Upper lobe of right lung (tissue), 1 donor: Measurements from ENCODE around the gene ZNF507. TPM values are rescaled to one million over a fixed set of nuclear protein-coding genes. Genes with fewer than 3 reads are reported as not detected.

ENCODE experiments used
- ATAC-seq: fragments of 200-7000 bp; cut with Tn5 transposase; one replicate; pipeline ENCODE4 v1.9.1; 2020; ENCODE audit warnings: mild to moderate bottlenecking, moderate library complexity
- DNase-seq: peaks from one replicate; pipeline ENCODE4 v3.0.0-alpha.2; 2020
- H3K27ac ChIP-seq: fragments of 200-600 bp; one replicate; pipeline ENCODE4 v1.8.0; 2022
- H3K27me3 ChIP-seq: fragments of 200-600 bp; one replicate; pipeline ENCODE4 v1.8.0; 2022; ENCODE audit warnings: mild to moderate bottlenecking
- H3K36me3 ChIP-seq: fragments of 200-600 bp; one replicate; pipeline ENCODE4 v1.8.0; 2022
- H3K4me1 ChIP-seq: fragments of 200-600 bp; one replicate; pipeline ENCODE4 v1.8.0; 2022
- H3K4me3 ChIP-seq: fragments of 200-600 bp; one replicate; pipeline ENCODE4 v1.8.0; 2022; ENCODE audit warnings: mild to moderate bottlenecking
- H3K9me3 ChIP-seq: fragments of 200-600 bp; one replicate; pipeline ENCODE4 v1.8.0; 2022
- CTCF ChIP-seq: fragments of 200-600 bp; IDR thresholded peaks from one replicate; pipeline ENCODE4 v1.8.0; 2022; ENCODE audit warnings: antibody characterized with exemption
- intact Hi-C: fragments of 100-400 bp; cut with DNase I; formaldehyde crosslinking; loops from one replicate; pipeline ENCODE4 v1.11.0; 2022
- long read RNA-seq: library from polyadenylated mRNA; unstranded; transcript quantifications from one replicate; pipeline ENCODE4 v2.0.0, GENCODE V29; 2021
- total RNA-seq: library from RNA; stranded (reverse); fragmentation: NEBNext Ultra II Directional; extraction: Animal tissue kit (Norgen Biotek cat#: 25700); gene quantifications from one replicate; pipeline ENCODE4 v1.2.1, GENCODE V29; 2021
- donor health status: DM: no; HTN: yes; CAD: no; lungs with severe emphysema.

ZNF507 gene
- 22.3 TPM for total RNA-seq
- long read RNA-seq, partial matches to known transcripts = 0 of 9 reads
- long read RNA-seq, other reads (novel, unspliced or antisense) = 5 of 9 reads

GRCh38 chr19:32345261-32346207 is at the start of gene ZNF507:
Gene ZNF507 (plus strand): TSS chr19:32345610. CDS start chr19:32352831, 7,221 bp downstream.
- Histone ChIP-seq H3K27me3 (peaks cover 7% of the 10 kb centered on the region), H3K9me3 (no peaks in the 10 kb centered on the region), H3K4me3 (peak within 1 kb of the TSS; percentile 93), H3K4me1 (peaks cover 19% of the 10 kb centered on the region), H3K36me3 (peaks cover 18% of the 10 kb centered on the region), H3K27ac (peak within 1 kb of the TSS; percentile 89)
- TF ChIP-seq CTCF = no peak
- peak; percentile 97 for ATAC-seq
- intact Hi-C loops = loop anchor here (10.0 kb wide), 1 partner anchor 229 kb away; no protein-coding TSS in a partner anchor
- peak; percentile 92 for DNase-seq

DNA sequence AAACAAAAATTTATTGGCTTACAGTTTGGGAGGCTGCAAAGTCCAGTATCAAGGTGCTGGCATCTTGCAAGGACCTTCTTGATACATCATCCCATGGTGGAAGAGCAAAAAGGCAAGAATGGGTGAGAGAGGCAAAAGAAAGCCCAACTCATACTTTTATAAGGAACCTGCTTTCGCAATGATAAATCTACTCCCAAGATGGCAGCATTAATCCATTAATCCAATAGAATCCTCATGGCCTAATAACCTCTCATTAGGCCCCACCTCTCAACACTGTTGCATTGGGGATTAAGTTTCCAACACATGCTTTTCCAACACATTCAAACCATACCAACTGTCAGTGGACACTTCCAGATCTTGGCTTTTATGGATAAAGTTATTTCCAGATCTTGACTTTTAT is 48.7 kb upstream of the ZNF507 start:
- Histone ChIP-seq H3K9me3 (no peaks in the 10 kb centered on the region), H3K4me1 (no peaks in the 10 kb centered on the region), H3K27ac (no peak overlapping the region), H3K36me3 (no peaks in the 10 kb centered on the region), H3K27me3 (no peaks in the 10 kb centered on the region), H3K4me3 (no peak overlapping the region)
- DNase-seq = no peak
- intact Hi-C loops = no loop called here
- no peak for TF ChIP-seq CTCF
- no peak for ATAC-seq

DNA sequence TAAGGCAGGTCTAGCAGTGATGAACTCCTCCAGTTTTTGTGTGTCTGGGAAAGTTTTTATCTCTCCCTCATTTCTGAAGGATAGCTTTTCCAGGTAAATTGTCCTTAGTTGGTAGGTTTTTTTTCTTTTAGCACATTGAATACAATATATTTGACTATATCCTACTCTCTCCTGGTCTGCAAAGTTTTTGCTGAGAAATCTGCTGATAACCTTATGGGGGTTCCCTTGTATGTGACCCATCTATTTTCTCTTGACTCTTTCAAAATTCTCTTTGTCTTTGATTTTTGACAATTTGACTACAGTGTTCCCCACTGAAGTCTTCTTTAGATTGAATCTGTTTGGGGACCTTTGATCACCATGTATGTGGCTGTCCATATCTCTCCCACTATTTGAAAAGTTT is 42.6 kb upstream of the ZNF507 start:
- ATAC-seq = no peak
- H3K27me3 ChIP-seq = no peaks in the 10 kb centered on the region
- no peak overlapping the region for H3K27ac ChIP-seq
- no peak overlapping the region for H3K4me3 ChIP-seq
- peaks cover 6% of the 10 kb centered on the region for H3K9me3 ChIP-seq
- no peaks in the 10 kb centered on the region for H3K36me3 ChIP-seq
- no peak for DNase-seq
- intact Hi-C loops = no loop called here
- TF ChIP-seq CTCF = no peak
- no peaks in the 10 kb centered on the region for H3K4me1 ChIP-seq

DNA sequence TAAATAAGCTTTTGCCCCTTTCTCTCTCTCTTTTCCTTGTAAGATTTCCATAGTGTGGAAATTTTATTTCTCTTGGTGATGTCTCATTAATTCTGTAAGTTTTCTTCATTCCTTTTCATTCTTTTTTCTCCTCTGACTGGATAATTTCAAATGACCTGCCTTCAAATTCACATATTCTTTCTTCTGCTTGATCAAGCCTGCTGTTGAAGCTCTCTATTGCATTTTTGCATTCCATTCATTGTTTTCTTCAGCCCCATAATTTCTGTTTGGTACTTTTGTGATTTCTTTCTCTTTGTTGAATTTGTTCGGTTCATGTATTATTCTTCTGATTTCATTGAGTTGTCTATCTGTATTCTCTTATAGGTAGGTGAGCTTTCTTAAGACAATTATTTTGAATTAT is 42.2 kb upstream of the ZNF507 start:
- TF ChIP-seq CTCF = no peak
- Histone ChIP-seq H3K27ac (no peak overlapping the region), H3K4me1 (no peaks in the 10 kb centered on the region), H3K9me3 (peaks cover 6% of the 10 kb centered on the region), H3K27me3 (no peaks in the 10 kb centered on the region), H3K4me3 (no peak overlapping the region), H3K36me3 (no peaks in the 10 kb centered on the region)
- intact Hi-C loops = no loop called here
- no peak for DNase-seq
- no peak for ATAC-seq

DNA sequence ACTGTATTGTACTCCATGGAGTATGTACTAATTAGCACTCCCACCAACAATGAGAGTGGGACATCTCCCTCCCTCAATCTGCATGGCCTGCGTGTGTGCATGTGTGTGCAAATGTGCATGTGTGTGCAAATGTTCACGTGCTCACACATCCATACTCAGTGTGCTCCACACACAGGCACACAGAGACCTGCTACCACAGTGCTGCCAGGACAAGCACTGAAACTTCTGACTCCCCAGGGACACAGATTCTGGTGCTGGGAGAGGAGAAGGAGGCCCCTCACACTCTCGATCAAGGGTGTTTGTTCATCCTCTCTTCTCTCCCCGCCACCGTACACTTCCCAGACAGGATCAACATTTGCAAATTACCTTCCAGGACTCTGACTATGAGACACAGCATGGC is 37.8 kb upstream of the ZNF507 start:
- no peak overlapping the region for H3K4me3 ChIP-seq
- H3K27ac ChIP-seq = no peak overlapping the region
- H3K27me3 ChIP-seq = peaks cover 10% of the 10 kb centered on the region
- peaks cover 6% of the 10 kb centered on the region for H3K9me3 ChIP-seq
- TF ChIP-seq CTCF = no peak
- intact Hi-C loops = no loop called here
- H3K4me1 ChIP-seq = no peaks in the 10 kb centered on the region
- no peak for ATAC-seq
- DNase-seq = no peak
- no peaks in the 10 kb centered on the region for H3K36me3 ChIP-seq
